Activated T-helper 2 cell treated with anti-CD3 and anti-CD28 coated beads, Interferon-gamma antibody, Interleukin-2, Interleukin-4, amounts not matched to agents 10 μg/mL and 5 μg/mL and 100 μg/mL, durations not matched to agents 14 hours and 24 hours and 36 hours (primary cell): Measurements from ENCODE around the gene RFX7. TPM values are rescaled to one million over a fixed set of nuclear protein-coding genes. Genes with fewer than 3 reads are reported as not detected.
"Not testable (repeated sequence)": the region's sequence is repeated elsewhere in the genome, so short reads cannot be mapped to it uniquely, and the experiment has no call there.

Source experiments
- DNase-seq: peaks from one replicate; pipeline ENCODE4 v3.0.0; 2021; ENCODE audit warnings: low spot score
- H3K27ac Mint-ChIP-seq: one replicate; pipeline ENCODE4 v1.8.0; 2021; ENCODE audit warnings: mixed read lengths
- H3K27me3 Mint-ChIP-seq: one replicate; pipeline ENCODE4 v1.8.0; 2021; ENCODE audit warnings: low read depth, mixed read lengths
- H3K36me3 Mint-ChIP-seq: one replicate; pipeline ENCODE4 v1.8.0; 2021; ENCODE audit warnings: low read depth, mixed read lengths
- H3K4me1 Mint-ChIP-seq: one replicate; pipeline ENCODE4 v1.8.0; 2021; ENCODE audit warnings: low read depth, mixed read lengths
- H3K4me3 Mint-ChIP-seq: one replicate; pipeline ENCODE4 v1.8.0; 2021; ENCODE audit warnings: low read depth, mild to moderate bottlenecking, moderate library complexity, mixed read lengths
- H3K9me3 Mint-ChIP-seq: one replicate; pipeline ENCODE4 v1.8.0; 2021; ENCODE audit warnings: mixed read lengths
- intact Hi-C: fragments of 100-400 bp; cut with micrococcal nuclease; formaldehyde crosslinking; loops from one replicate; pipeline ENCODE4 v1.15.1; 2023
- total RNA-seq: library from RNA; stranded (reverse); gene quantifications from 2 replicates; pipeline ENCODE4 v1.2.3, GENCODE V29; 2022

The RFX7 gene
- total RNA-seq, 1 donor from 2014 or later: 36.6 TPM

- DNase-seq: no peak
- peaks cover 35% of the 10 kb centered on the region for H3K4me1 Mint-ChIP-seq
- H3K27ac Mint-ChIP-seq: no peak overlapping the region
- H3K27me3 Mint-ChIP-seq: no peaks in the 10 kb centered on the region
- no peak overlapping the region for H3K4me3 Mint-ChIP-seq
- H3K36me3 Mint-ChIP-seq: peaks cover 22% of the 10 kb centered on the region
- peaks cover 6% of the 10 kb centered on the region for H3K9me3 Mint-ChIP-seq
- intact Hi-C loops: no loop called here
These were observed 57.7 kb downstream of the RFX7 start for GRCh38 chr15:56185980-56186379.

GRCh38 chr15:56184516-56184915, 59.2 kb downstream of the RFX7 start:
- DNase-seq: no peak
- Mint-ChIP-seq H3K27me3 (no peaks in the 10 kb centered on the region), H3K27ac (no peak overlapping the region), H3K4me3 (no peak overlapping the region), H3K4me1 (peaks cover 30% of the 10 kb centered on the region), H3K36me3 (peaks cover 18% of the 10 kb centered on the region), H3K9me3 (peaks cover 6% of the 10 kb centered on the region)
- intact Hi-C loops: no loop called here

- no peak overlapping the region for H3K27ac Mint-ChIP-seq
- H3K4me3 Mint-ChIP-seq: no peak overlapping the region
- peaks cover 26% of the 10 kb centered on the region for H3K36me3 Mint-ChIP-seq
- H3K27me3 Mint-ChIP-seq: no peaks in the 10 kb centered on the region
- H3K9me3 Mint-ChIP-seq: peaks cover 9% of the 10 kb centered on the region
- intact Hi-C loops: no loop called here
- no peak for DNase-seq
- H3K4me1 Mint-ChIP-seq: peaks cover 18% of the 10 kb centered on the region
These were observed 62.8 kb downstream of the RFX7 start for GRCh38 chr15:56180851-56181250.

- intact Hi-C loops: no loop called here
- H3K9me3 Mint-ChIP-seq: peaks cover 6% of the 10 kb centered on the region
- no peaks in the 10 kb centered on the region for H3K27me3 Mint-ChIP-seq
These were observed 66.7 kb downstream of the RFX7 start for GRCh38 chr15:56176996-56177395.

GRCh38 chr15:56175788-56176187, 67.9 kb downstream of the RFX7 start:
- Mint-ChIP-seq H3K27me3 (no peaks in the 10 kb centered on the region), H3K9me3 (peaks cover 16% of the 10 kb centered on the region), H3K36me3 (peaks cover 57% of the 10 kb centered on the region), H3K4me3 (no peak overlapping the region), H3K27ac (peak overlapping the region; percentile 18), H3K4me1 (peaks cover 31% of the 10 kb centered on the region)
- no peak for DNase-seq
- intact Hi-C loops: no loop called here

More at GRCh38 chr15:56176996-56177395, 66.7 kb downstream of the RFX7 start:
- no peak overlapping the region for H3K4me3 Mint-ChIP-seq
- peaks cover 25% of the 10 kb centered on the region for H3K4me1 Mint-ChIP-seq
- DNase-seq: no peak
- H3K27ac Mint-ChIP-seq: no peak overlapping the region
- H3K36me3 Mint-ChIP-seq: peaks cover 45% of the 10 kb centered on the region

- H3K4me3 Mint-ChIP-seq: no peak overlapping the region
- peaks cover 67% of the 10 kb centered on the region for H3K36me3 Mint-ChIP-seq
These were observed 69.0 kb downstream of the RFX7 start for GRCh38 chr15:56174649-56175048.

GRCh38 chr15:56168394-56168793, 75.3 kb downstream of the RFX7 start:
- H3K36me3 Mint-ChIP-seq: peaks cover 66% of the 10 kb centered on the region
- peaks cover 43% of the 10 kb centered on the region for H3K4me1 Mint-ChIP-seq
- H3K4me3 Mint-ChIP-seq: no peak overlapping the region
- DNase-seq: no peak
- intact Hi-C loops: loop anchor here (5.0 kb wide), 1 partner anchor 74 kb away; the partner anchor contains the start of gene RFX7
- H3K9me3 Mint-ChIP-seq: peaks cover 15% of the 10 kb centered on the region
- no peak overlapping the region for H3K27ac Mint-ChIP-seq
- no peaks in the 10 kb centered on the region for H3K27me3 Mint-ChIP-seq

More at GRCh38 chr15:56174649-56175048, 69.0 kb downstream of the RFX7 start:
- peaks cover 19% of the 10 kb centered on the region for H3K9me3 Mint-ChIP-seq
- DNase-seq: no peak
- intact Hi-C loops: no loop called here
- H3K27me3 Mint-ChIP-seq: no peaks in the 10 kb centered on the region
- no peak overlapping the region for H3K27ac Mint-ChIP-seq
- H3K4me1 Mint-ChIP-seq: peaks cover 41% of the 10 kb centered on the region

- Mint-ChIP-seq H3K9me3 (no peaks in the 10 kb centered on the region), H3K27me3 (no peaks in the 10 kb centered on the region)
- intact Hi-C loops: loop anchor here (5.0 kb wide), 1 partner anchor 77 kb away; the partner anchor contains the start of gene RFX7
These were observed 78.4 kb downstream of the RFX7 start for GRCh38 chr15:56165234-56165633.

GRCh38 chr15:56160966-56161365, 82.7 kb downstream of the RFX7 start:
- Mint-ChIP-seq H3K27ac (no peak overlapping the region), H3K4me3 (no peak overlapping the region), H3K36me3 (peaks cover 44% of the 10 kb centered on the region), H3K27me3 (no peaks in the 10 kb centered on the region), H3K4me1 (peaks cover 32% of the 10 kb centered on the region), H3K9me3 (peaks cover 6% of the 10 kb centered on the region)
- DNase-seq: no peak
- intact Hi-C loops: no loop called here

More at GRCh38 chr15:56165234-56165633, 78.4 kb downstream of the RFX7 start:
- Mint-ChIP-seq H3K4me1 (peaks cover 47% of the 10 kb centered on the region), H3K36me3 (peaks cover 48% of the 10 kb centered on the region), H3K4me3 (no peak overlapping the region), H3K27ac (no peak overlapping the region)
- no peak for DNase-seq

- Mint-ChIP-seq H3K9me3 (peaks cover 44% of the 10 kb centered on the region), H3K4me3 (no peak overlapping the region), H3K27me3 (no peaks in the 10 kb centered on the region), H3K36me3 (peaks cover 59% of the 10 kb centered on the region), H3K4me1 (peaks cover 23% of the 10 kb centered on the region), H3K27ac (no peak overlapping the region)
- intact Hi-C loops: no loop called here
- DNase-seq: no peak
These were observed 86.8 kb downstream of the RFX7 start for GRCh38 chr15:56156877-56157276.

GRCh38 chr15:56155278-56155677, 88.4 kb downstream of the RFX7 start:
- DNase-seq, H3K4me3 Mint-ChIP-seq, H3K27me3 Mint-ChIP-seq, intact Hi-C loops, H3K27ac Mint-ChIP-seq, H3K4me1 Mint-ChIP-seq: not testable (repeated sequence)
- Mint-ChIP-seq H3K36me3 (peaks cover 69% of the 10 kb centered on the region), H3K9me3 (peaks cover 53% of the 10 kb centered on the region)

- H3K4me3 Mint-ChIP-seq, H3K4me1 Mint-ChIP-seq, intact Hi-C loops, H3K27ac Mint-ChIP-seq, DNase-seq, H3K27me3 Mint-ChIP-seq: not testable (repeated sequence)
- Mint-ChIP-seq H3K9me3 (peaks cover 53% of the 10 kb centered on the region), H3K36me3 (peaks cover 68% of the 10 kb centered on the region)
These were observed 88.9 kb downstream of the RFX7 start for GRCh38 chr15:56154768-56155167.

- intact Hi-C loops: no loop called here
- Mint-ChIP-seq H3K4me1 (peaks cover 13% of the 10 kb centered on the region), H3K36me3 (peaks cover 73% of the 10 kb centered on the region), H3K27ac (no peak overlapping the region), H3K4me3 (no peak overlapping the region), H3K9me3 (peaks cover 51% of the 10 kb centered on the region), H3K27me3 (no peaks in the 10 kb centered on the region)
- no peak for DNase-seq
These were observed 93.5 kb downstream of the RFX7 start for GRCh38 chr15:56150204-56150603.

GRCh38 chr15:56148064-56148463, 95.6 kb downstream of the RFX7 start:
- no peak overlapping the region for H3K4me3 Mint-ChIP-seq
- H3K4me1 Mint-ChIP-seq: peaks cover 13% of the 10 kb centered on the region
- peaks cover 58% of the 10 kb centered on the region for H3K36me3 Mint-ChIP-seq
- no peak for DNase-seq
- no peaks in the 10 kb centered on the region for H3K27me3 Mint-ChIP-seq
- intact Hi-C loops: no loop called here
- no peak overlapping the region for H3K27ac Mint-ChIP-seq
- peaks cover 29% of the 10 kb centered on the region for H3K9me3 Mint-ChIP-seq
